Smooth muscle cell (in vitro differentiated cells): ENCODE data around the gene YPEL2. TPM values are rescaled to one million over a fixed set of nuclear protein-coding genes. Genes with fewer than 3 reads are reported as not detected.

Source experiments
- DNase-seq: peaks from one replicate; lab custom pipeline; 2025; ENCODE audit not compliant: unreplicated experiment; lab: John Stamatoyannopoulos, UW
- H2AFZ ChIP-seq: fragments of 200-600 bp; sonication (generic); 2 replicates; pipeline ENCODE4 v1.6.0; 2016; ENCODE audit warnings: antibody characterized with exemption, low read depth, mild to moderate bottlenecking
- H3F3A ChIP-seq: fragments of 200-600 bp; sonication (generic); 2 replicates; pipeline ENCODE4 v1.6.0; 2017; ENCODE audit warnings: antibody characterized with exemption, low read depth
- H3K27ac ChIP-seq: fragments of 200-600 bp; sonication (generic); 2 replicates; pipeline ENCODE4 v1.5.1; 2016; ENCODE audit warnings: low read depth, mild to moderate bottlenecking
- H3K27me3 ChIP-seq: fragments of 200-600 bp; sonication (generic); 2 replicates; pipeline ENCODE4 v1.6.1; 2016; ENCODE audit warnings: low read depth, mild to moderate bottlenecking
- H3K36me3 ChIP-seq: fragments of 200-600 bp; sonication (generic); 2 replicates; pipeline ENCODE4 v1.5.1; 2016; ENCODE audit warnings: low read depth
- H3K4me1 ChIP-seq: fragments of 200-600 bp; sonication (generic); 2 replicates; pipeline ENCODE4 v1.5.1; 2016; ENCODE audit warnings: low read depth
- H3K4me2 ChIP-seq: fragments of 200-600 bp; sonication (generic); 2 replicates; pipeline ENCODE4 v1.6.0; 2016; ENCODE audit warnings: mild to moderate bottlenecking
- H3K4me3 ChIP-seq: fragments of 200-600 bp; sonication (generic); 2 replicates; pipeline ENCODE4 v1.5.1; 2016; ENCODE audit warnings: mild to moderate bottlenecking
- H3K79me2 ChIP-seq: fragments of 200-600 bp; sonication (generic); 2 replicates; pipeline ENCODE4 v1.6.0; 2016; ENCODE audit warnings: low read depth, mild to moderate bottlenecking
- H3K9ac ChIP-seq: fragments of 200-600 bp; sonication (generic); 2 replicates; pipeline ENCODE4 v1.6.0; 2016; ENCODE audit warnings: low read depth
- H3K9me3 ChIP-seq: fragments of 200-600 bp; sonication (generic); replicated peaks from 2 replicates; pipeline ENCODE4 v1.5.1; 2016; ENCODE audit warnings: low read depth
- H4K20me1 ChIP-seq: fragments of 200-600 bp; sonication (generic); 2 replicates; pipeline ENCODE4 v1.6.0; 2016; ENCODE audit warnings: low read depth
- CTCF ChIP-seq: fragments of 200-600 bp; sonication (generic); IDR thresholded peaks from 2 replicates; pipeline ENCODE4 v1.5.1; 2017; ENCODE audit warnings: borderline replicate concordance, mild to moderate bottlenecking, antibody characterized with exemption; ENCODE audit not compliant: insufficient read depth, poor library complexity, severe bottlenecking
- WGBS: methylation state at CpG from one replicate; pipeline ENCODE4 v1.1.7; 2016; ENCODE audit warnings: low lambda C conversion rate; 5-methylcytosine and 5-hydroxymethylcytosine counted together
- polyA plus RNA-seq: library from polyadenylated mRNA; unstranded; fragments of >200 nt; fragmentation: Nextera tagmentation; extraction: Ambion mirVana; gene quantifications from 2 replicates; pipeline ENCODE4 v1.2.1, GENCODE V29; 2016
- total RNA-seq: library from RNA; depleted of rRNA; stranded (reverse); fragments of >200 nt; gene quantifications from 2 replicates; pipeline ENCODE4 v1.2.3, GENCODE V29; 2014

The YPEL2 gene
- total and polyA plus RNA-seq, 2 experiments from 2014 or later: 4.0 to 9.6 TPM

- Histone ChIP-seq H4K20me1 (no peaks in the 10 kb centered on the region), H3K27ac (no peak overlapping the region), H3K4me2 (no peak overlapping the region), H3K27me3 (no peaks in the 10 kb centered on the region), H3K9me3 (no peaks in the 10 kb centered on the region), H3K4me3 (no peak overlapping the region), H3K9ac (no peak overlapping the region), H3K79me2 (no peaks in the 10 kb centered on the region), H3F3A (peaks cover 2% of the 10 kb centered on the region), H2AFZ (no peak overlapping the region), H3K4me1 (peaks cover 12% of the 10 kb centered on the region), H3K36me3 (no peaks in the 10 kb centered on the region)
- WGBS: 100% methylated on average over 1 of the region's 2 CpGs
- DNase-seq: no peak
- no peak for TF ChIP-seq CTCF
Measured at GRCh38 chr17:59433586-59433985, 102.1 kb downstream of the YPEL2 start.

GRCh38 chr17:59434429-59434828 is 103.0 kb downstream of the YPEL2 start:
- Histone ChIP-seq H3K27ac (no peak overlapping the region), H3F3A (no peaks in the 10 kb centered on the region), H3K4me1 (peaks cover 15% of the 10 kb centered on the region), H3K4me2 (no peak overlapping the region), H3K36me3 (no peaks in the 10 kb centered on the region), H3K9me3 (no peaks in the 10 kb centered on the region), H3K9ac (no peak overlapping the region), H4K20me1 (no peaks in the 10 kb centered on the region), H3K27me3 (no peaks in the 10 kb centered on the region), H3K79me2 (no peaks in the 10 kb centered on the region), H3K4me3 (no peak overlapping the region), H2AFZ (no peak overlapping the region)
- TF ChIP-seq CTCF: no peak
- 91% methylated on average over 3 of the region's 3 CpGs for WGBS
- no peak for DNase-seq

DNA sequence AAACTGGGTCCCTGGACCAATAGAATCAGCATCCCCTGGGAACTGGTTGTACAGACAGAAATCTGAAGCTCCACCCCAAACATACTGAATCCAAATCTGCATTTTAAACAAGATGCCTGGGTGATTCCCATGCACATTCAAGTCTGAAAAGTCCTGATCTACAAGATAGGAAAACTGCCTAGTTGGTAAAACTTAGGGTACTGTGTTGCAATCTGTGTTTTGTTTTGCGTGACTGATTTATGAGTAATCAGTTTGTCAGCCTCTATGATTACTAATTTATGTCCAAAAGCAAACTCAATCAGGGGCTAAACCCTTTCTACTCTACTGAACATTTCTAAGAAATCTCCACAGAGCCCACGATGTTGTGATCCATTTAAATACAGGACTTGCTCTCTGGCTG is 103.8 kb downstream of the YPEL2 start:
- no peaks in the 10 kb centered on the region for H3K79me2 ChIP-seq
- H4K20me1 ChIP-seq: no peaks in the 10 kb centered on the region
- H2AFZ ChIP-seq: no peak overlapping the region
- no peak overlapping the region for H3K9ac ChIP-seq
- TF ChIP-seq CTCF: no peak
- no peaks in the 10 kb centered on the region for H3K27me3 ChIP-seq
- no peaks in the 10 kb centered on the region for H3F3A ChIP-seq
- H3K4me3 ChIP-seq: no peak overlapping the region
- peak overlapping the region; percentile 18 for H3K4me2 ChIP-seq
- DNase-seq: no peak
- H3K27ac ChIP-seq: peak overlapping the region; percentile 3
- H3K9me3 ChIP-seq: no peaks in the 10 kb centered on the region
- H3K36me3 ChIP-seq: no peaks in the 10 kb centered on the region
- WGBS: 32% methylated on average over 2 of the region's 2 CpGs
- peaks cover 18% of the 10 kb centered on the region for H3K4me1 ChIP-seq

- no peaks in the 10 kb centered on the region for H3K9me3 ChIP-seq
- no peak overlapping the region for H3K27ac ChIP-seq
- no peak for TF ChIP-seq CTCF
- no peak overlapping the region for H3K4me3 ChIP-seq
- H3K79me2 ChIP-seq: no peaks in the 10 kb centered on the region
- no peaks in the 10 kb centered on the region for H3K36me3 ChIP-seq
- WGBS: 100% methylated on average over 4 of the region's 4 CpGs
- no peaks in the 10 kb centered on the region for H3F3A ChIP-seq
- DNase-seq: no peak
- H2AFZ ChIP-seq: no peak overlapping the region
- H3K4me2 ChIP-seq: no peak overlapping the region
- peaks cover 18% of the 10 kb centered on the region for H3K4me1 ChIP-seq
- H3K27me3 ChIP-seq: no peaks in the 10 kb centered on the region
- no peak overlapping the region for H3K9ac ChIP-seq
- no peaks in the 10 kb centered on the region for H4K20me1 ChIP-seq
Measured at GRCh38 chr17:59436900-59437299, 105.4 kb downstream of the YPEL2 start.
